Trophoblast cell (in vitro differentiated cells and primary cell): Measurements from ENCODE around the gene SH3BP4.

ENCODE experiments used
- DNase-seq, 2 donors: peaks; one replicate each; pipeline ENCODE4 v3.0.0-alpha.2; 2016
- H2AFZ ChIP-seq: 2 replicates; pipeline ENCODE4 v1.6.1; 2013; ENCODE audit warnings: low read length, moderate library complexity, mild to moderate bottlenecking; ENCODE audit not compliant: insufficient read depth, poor library complexity
- H2AK5ac ChIP-seq: 2 replicates; pipeline ENCODE4 v1.6.1; 2013; ENCODE audit warnings: mild to moderate bottlenecking, low read length
- H2BK120ac ChIP-seq: 2 replicates; pipeline ENCODE4 v1.6.1; 2013; ENCODE audit warnings: low read length, mild to moderate bottlenecking, moderate library complexity; ENCODE audit not compliant: insufficient read depth, poor library complexity
- H2BK12ac ChIP-seq: 2 replicates; pipeline ENCODE4 v1.6.1; 2013; ENCODE audit warnings: mild to moderate bottlenecking, low read length, moderate library complexity
- H2BK5ac ChIP-seq: 2 replicates; pipeline ENCODE4 v1.6.1; 2013; ENCODE audit warnings: low read length, low read depth, moderate library complexity, mild to moderate bottlenecking; ENCODE audit not compliant: poor library complexity
- H3K14ac ChIP-seq: 2 replicates; pipeline ENCODE4 v1.6.1; 2013; ENCODE audit warnings: mild to moderate bottlenecking, low read length
- H3K18ac ChIP-seq: 2 replicates; pipeline ENCODE4 v1.6.1; 2013; ENCODE audit warnings: mild to moderate bottlenecking, low read length
- H3K23ac ChIP-seq: 2 replicates; pipeline ENCODE4 v1.6.1; 2013; ENCODE audit warnings: low read length
- H3K27ac ChIP-seq: 2 replicates; pipeline ENCODE4 v1.5.1; 2013; ENCODE audit warnings: low read depth, mild to moderate bottlenecking, inconsistent platforms, low read length, moderate library complexity
- H3K27me3 ChIP-seq: 2 replicates; pipeline ENCODE4 v1.6.1; 2013; ENCODE audit warnings: inconsistent platforms, mild to moderate bottlenecking, low read length, moderate library complexity; ENCODE audit not compliant: insufficient read depth
- H3K36me3 ChIP-seq, 2 experiments: 1 replicate in 1 of 2; 2 replicates in 1 of 2; pipeline ENCODE4 v1.6.1; 2013; ENCODE audit warnings: low read length in 2 of 2, mild to moderate bottlenecking in 2 of 2, moderate library complexity in 1 of 2; ENCODE audit not compliant: insufficient read depth in 2 of 2, control insufficient read depth in 1 of 2
- H3K4ac ChIP-seq: 2 replicates; pipeline ENCODE4 v1.6.1; 2013; ENCODE audit warnings: low read depth, mild to moderate bottlenecking, low read length, moderate library complexity
- H3K4me1 ChIP-seq, 2 experiments: 1 replicate in 1 of 2; 2 replicates in 1 of 2; pipeline ENCODE4 v1.6.1; 2013; ENCODE audit warnings: low read length in 2 of 2, mild to moderate bottlenecking in 2 of 2, moderate library complexity in 1 of 2; ENCODE audit not compliant: insufficient read depth in 2 of 2, control insufficient read depth in 1 of 2
- H3K4me2 ChIP-seq: 2 replicates; pipeline ENCODE4 v1.6.1; 2013; ENCODE audit warnings: inconsistent platforms, mild to moderate bottlenecking, low read length, moderate library complexity
- H3K4me3 ChIP-seq: 2 replicates; pipeline ENCODE4 v1.5.1; 2013; ENCODE audit warnings: mild to moderate bottlenecking, low read depth, low read length, inconsistent platforms
- H3K79me1 ChIP-seq: one replicate; pipeline ENCODE4 v1.6.1; 2013; ENCODE audit warnings: low read length
- H3K79me2 ChIP-seq: 2 replicates; pipeline ENCODE4 v1.6.1; 2013; ENCODE audit warnings: low read length, mild to moderate bottlenecking; ENCODE audit not compliant: control insufficient read depth, insufficient read depth, poor library complexity
- H3K9ac ChIP-seq: 2 replicates; pipeline ENCODE4 v1.6.1; 2013; ENCODE audit warnings: mild to moderate bottlenecking, low read length
- H3K9me3 ChIP-seq: 2 replicates; pipeline ENCODE4 v1.6.1; 2013; ENCODE audit warnings: low read depth, mild to moderate bottlenecking, control low read depth, inconsistent platforms, low read length; ENCODE audit not compliant: insufficient read depth
- H4K12ac ChIP-seq: 2 replicates; pipeline ENCODE4 v1.6.1; 2013; ENCODE audit warnings: low read depth, mild to moderate bottlenecking, low read length, moderate library complexity
- H4K8ac ChIP-seq: 2 replicates; pipeline ENCODE4 v1.6.1; 2013; ENCODE audit warnings: low read depth, mild to moderate bottlenecking, low read length, moderate library complexity
- H4K91ac ChIP-seq: one replicate; pipeline ENCODE4 v1.6.1; 2013; ENCODE audit warnings: low read depth, mild to moderate bottlenecking, low read length, moderate library complexity
- WGBS: extraction: QIAGEN DNeasy Blood & Tissue Kit; methylation state at CpG from one replicate; pipeline ENCODE4 v1.1.7; 2013; ENCODE audit warnings: missing lambda C conversion rate; ENCODE audit not compliant: insufficient read length, insufficient coverage; ENCODE audit errors: extremely low coverage; 5-methylcytosine and 5-hydroxymethylcytosine counted together

The SH3BP4 gene

GRCh38 chr2:235030126-235030525 is 78.3 kb downstream of the SH3BP4 start:
- no CpG with 5 or more reads among the region's 10 CpGs for whole genome bisulfite sequencing
- no peak overlapping the region for H4K12ac ChIP-seq
- H2AFZ ChIP-seq: no peak overlapping the region
- no peak for DNase-seq
- no peak overlapping the region for H4K91ac ChIP-seq
- no peak overlapping the region for H3K4me3 ChIP-seq
- H3K18ac ChIP-seq: no peak overlapping the region
- no peak overlapping the region for H2BK12ac ChIP-seq
- H3K27me3 ChIP-seq: no peaks in the 10 kb centered on the region
- H3K4me2 ChIP-seq: no peak overlapping the region
- no peak overlapping the region for H2BK120ac ChIP-seq
- H3K79me2 ChIP-seq: peaks cover 2% of the 10 kb centered on the region
- H3K14ac ChIP-seq: no peak overlapping the region
- peaks cover 1% of the 10 kb centered on the region for H3K9me3 ChIP-seq
- H3K4ac ChIP-seq: peak overlapping the region; percentile 36
- no peak overlapping the region for H3K27ac ChIP-seq
- H3K36me3 ChIP-seq: peaks cover 16 to 21% of the 10 kb centered on the region in 2 experiments
- no peak overlapping the region for H2BK5ac ChIP-seq
- H3K9ac ChIP-seq: no peak overlapping the region
- H3K4me1 ChIP-seq: peaks cover 19 to 22% of the 10 kb centered on the region in 2 experiments
- no peaks in the 10 kb centered on the region for H3K79me1 ChIP-seq
- H2AK5ac ChIP-seq: no peak overlapping the region
- no peak overlapping the region for H4K8ac ChIP-seq
- H3K23ac ChIP-seq: no peak overlapping the region

- H2AFZ ChIP-seq: no peak overlapping the region
- H3K9ac ChIP-seq: no peak overlapping the region
- peaks cover under 1% of the 10 kb centered on the region for H3K79me2 ChIP-seq
- no peak overlapping the region for H2BK5ac ChIP-seq
- no peak overlapping the region for H4K91ac ChIP-seq
- no peaks in the 10 kb centered on the region for H3K79me1 ChIP-seq
- no peak overlapping the region for H2BK12ac ChIP-seq
- no peak overlapping the region for H3K4me3 ChIP-seq
- peaks cover 3% of the 10 kb centered on the region for H3K9me3 ChIP-seq
- peaks cover 15 to 17% of the 10 kb centered on the region in 2 experiments for H3K4me1 ChIP-seq
- H2BK120ac ChIP-seq: no peak overlapping the region
- no peak overlapping the region for H3K4ac ChIP-seq
- H3K27ac ChIP-seq: no peak overlapping the region
- H3K18ac ChIP-seq: no peak overlapping the region
- WGBS: no CpG with 5 or more reads among the region's 4 CpGs
- H2AK5ac ChIP-seq: no peak overlapping the region
- H4K12ac ChIP-seq: no peak overlapping the region
- peaks cover 19 to 22% of the 10 kb centered on the region in 2 experiments for H3K36me3 ChIP-seq
- H4K8ac ChIP-seq: no peak overlapping the region
- no peaks in the 10 kb centered on the region for H3K27me3 ChIP-seq
- no peak overlapping the region for H3K4me2 ChIP-seq
- H3K23ac ChIP-seq: no peak overlapping the region
- DNase-seq: no peak
- no peak overlapping the region for H3K14ac ChIP-seq
Observed at GRCh38 chr2:235030936-235031335, 79.1 kb downstream of the SH3BP4 start.

- H3K27ac ChIP-seq: no peak overlapping the region
- no peak overlapping the region for H3K14ac ChIP-seq
- H3K79me1 ChIP-seq: no peaks in the 10 kb centered on the region
- H2BK5ac ChIP-seq: no peak overlapping the region
- no peaks in the 10 kb centered on the region for H3K79me2 ChIP-seq
- peaks cover 21 to 24% of the 10 kb centered on the region in 2 experiments for H3K36me3 ChIP-seq
- no peak overlapping the region for H3K9ac ChIP-seq
- no peak overlapping the region for H3K23ac ChIP-seq
- no peak overlapping the region for H3K4ac ChIP-seq
- H3K9me3 ChIP-seq: peaks cover 1% of the 10 kb centered on the region
- no peak overlapping the region for H4K91ac ChIP-seq
- H4K12ac ChIP-seq: no peak overlapping the region
- no peak overlapping the region for H3K18ac ChIP-seq
- H3K4me2 ChIP-seq: no peak overlapping the region
- peaks cover 6 to 9% of the 10 kb centered on the region in 2 experiments for H3K4me1 ChIP-seq
- no peak overlapping the region for H2AFZ ChIP-seq
- H2AK5ac ChIP-seq: no peak overlapping the region
- no peak overlapping the region for H2BK120ac ChIP-seq
- WGBS: no CpG with 5 or more reads among the region's 16 CpGs
- H3K4me3 ChIP-seq: no peak overlapping the region
- H4K8ac ChIP-seq: no peak overlapping the region
- H2BK12ac ChIP-seq: no peak overlapping the region
- no peak for DNase-seq
- no peaks in the 10 kb centered on the region for H3K27me3 ChIP-seq
Observed at GRCh38 chr2:235031686-235032373, 80.0 kb downstream of the SH3BP4 start.

GRCh38 chr2:235032466-235032865 is 80.6 kb downstream of the SH3BP4 start:
- H3K18ac ChIP-seq: peak overlapping the region; percentile 3
- no peak overlapping the region for H3K27ac ChIP-seq
- H2BK120ac ChIP-seq: no peak overlapping the region
- H3K4me2 ChIP-seq: no peak overlapping the region
- H2AFZ ChIP-seq: no peak overlapping the region
- H3K4me1 ChIP-seq: peaks cover 4 to 6% of the 10 kb centered on the region in 2 experiments
- no peak overlapping the region for H4K12ac ChIP-seq
- H3K4ac ChIP-seq: no peak overlapping the region
- H3K23ac ChIP-seq: no peak overlapping the region
- H2BK5ac ChIP-seq: no peak overlapping the region
- no peak overlapping the region for H4K8ac ChIP-seq
- H3K79me2 ChIP-seq: no peaks in the 10 kb centered on the region
- H3K9me3 ChIP-seq: peaks cover 1% of the 10 kb centered on the region
- no peaks in the 10 kb centered on the region for H3K27me3 ChIP-seq
- no peaks in the 10 kb centered on the region for H3K79me1 ChIP-seq
- no peak overlapping the region for H3K4me3 ChIP-seq
- no peak for DNase-seq
- H2BK12ac ChIP-seq: no peak overlapping the region
- no peak overlapping the region for H2AK5ac ChIP-seq
- H3K36me3 ChIP-seq: peaks cover 23 to 25% of the 10 kb centered on the region in 2 experiments
- H3K9ac ChIP-seq: no peak overlapping the region
- no peak overlapping the region for H3K14ac ChIP-seq
- WGBS: no CpG with 5 or more reads among the region's 16 CpGs
- no peak overlapping the region for H4K91ac ChIP-seq
